GM23338 (cell line): ENCODE data around the gene ROCK1. TPM values are rescaled to one million over a fixed set of nuclear protein-coding genes. Genes with fewer than 3 reads are reported as not detected.

Experiments
- ATAC-seq: fragments of 200-7000 bp; cut with Tn5 transposase; 3 replicates; pipeline ENCODE4 v1.9.1; 2020
- DNase-seq: peaks from one replicate; pipeline ENCODE4 v3.0.0-alpha.2; 2015; ENCODE audit warnings: low spot score
- H2AFZ ChIP-seq: fragments of 200-600 bp; sonication (generic); 2 replicates; pipeline ENCODE4 v1.8.0; 2016; ENCODE audit warnings: antibody characterized with exemption, mild to moderate bottlenecking, moderate library complexity
- H3F3A ChIP-seq: fragments of 200-600 bp; sonication (generic); replicated peaks from 2 replicates; pipeline ENCODE4 v1.8.0; 2017; ENCODE audit warnings: antibody characterized with exemption, mixed run types, low read depth
- H3K27ac ChIP-seq: fragments of 200-600 bp; sonication (generic); 2 replicates; pipeline ENCODE4 v1.6.1; 2016; ENCODE audit warnings: low read depth
- H3K27me3 ChIP-seq: fragments of 200-600 bp; sonication (generic); 2 replicates; pipeline ENCODE4 v1.8.0; 2016; ENCODE audit warnings: mild to moderate bottlenecking, mixed run types, moderate library complexity; ENCODE audit not compliant: insufficient read depth
- H3K36me3 ChIP-seq: fragments of 200-600 bp; sonication (generic); 2 replicates; pipeline ENCODE4 v1.8.0; 2016; ENCODE audit warnings: mild to moderate bottlenecking; ENCODE audit not compliant: insufficient read depth
- H3K4me1 ChIP-seq: fragments of 200-600 bp; sonication (generic); 2 replicates; pipeline ENCODE4 v1.8.0; 2016; ENCODE audit warnings: mild to moderate bottlenecking, moderate library complexity; ENCODE audit not compliant: insufficient read depth
- H3K4me2 ChIP-seq: fragments of 200-600 bp; sonication (generic); 2 replicates; pipeline ENCODE4 v1.7.1; 2017; ENCODE audit warnings: mixed run types
- H3K4me3 ChIP-seq: fragments of 200-600 bp; sonication (generic); 2 replicates; pipeline ENCODE4 v1.6.1; 2016; ENCODE audit warnings: mixed run types
- H3K79me2 ChIP-seq: fragments of 200-600 bp; sonication (generic); replicated peaks from 2 replicates; pipeline ENCODE4 v1.8.0; 2017; ENCODE audit warnings: mild to moderate bottlenecking; ENCODE audit not compliant: insufficient read depth
- H3K9me2 ChIP-seq: fragments of 200-600 bp; sonication (generic); 2 replicates; pipeline ENCODE4 v1.8.0; 2017; ENCODE audit not compliant: insufficient read depth
- H4K20me1 ChIP-seq: fragments of 200-600 bp; sonication (generic); replicated peaks from 2 replicates; pipeline ENCODE4 v1.8.0; 2017; ENCODE audit warnings: mild to moderate bottlenecking; ENCODE audit not compliant: insufficient read depth
- H3K27ac Mint-ChIP-seq: 2 replicates; pipeline ENCODE4 v1.8.0; 2020; ENCODE audit warnings: inconsistent platforms, mild to moderate bottlenecking, moderate library complexity, mixed read lengths
- H3K27me3 Mint-ChIP-seq: 3 replicates; pipeline ENCODE4 v1.8.0; 2022; ENCODE audit warnings: low read depth, mild to moderate bottlenecking, moderate library complexity, mixed read lengths, inconsistent platforms; ENCODE audit not compliant: insufficient read depth, poor library complexity
- H3K36me3 Mint-ChIP-seq: 3 replicates; pipeline ENCODE4 v1.8.0; 2021; ENCODE audit warnings: low read depth, mild to moderate bottlenecking, inconsistent platforms, moderate library complexity, mixed read lengths
- H3K4me1 Mint-ChIP-seq: 3 replicates; pipeline ENCODE4 v1.8.0; 2020; ENCODE audit warnings: mild to moderate bottlenecking, inconsistent platforms, mixed read lengths
- H3K4me3 Mint-ChIP-seq: 3 replicates; pipeline ENCODE4 v1.8.0; 2021; ENCODE audit warnings: moderate library complexity, mild to moderate bottlenecking, inconsistent platforms, mixed read lengths
- H3K9me3 Mint-ChIP-seq: 3 replicates; pipeline ENCODE4 v1.8.0; 2020; ENCODE audit warnings: moderate library complexity, mild to moderate bottlenecking, inconsistent platforms, mixed read lengths
- CREB1 ChIP-seq: fragments of 250-450 bp; sonication (Bioruptor Pico); IDR thresholded peaks from 2 replicates; pipeline ENCODE4 v1.5.0; 2020; ENCODE audit warnings: low read depth, mild to moderate bottlenecking, moderate library complexity
- EZH2phosphoT487 ChIP-seq: fragments of 200-600 bp; sonication (generic); IDR thresholded peaks from one replicate; pipeline ENCODE4 v1.8.1; 2018; ENCODE audit warnings: antibody characterized with exemption; ENCODE audit not compliant: unreplicated experiment
- POLR2AphosphoS5 ChIP-seq: IDR thresholded peaks from 2 replicates; pipeline ENCODE4 v1.6.1; 2016; ENCODE audit warnings: antibody characterized with exemption, low read depth
- REST ChIP-seq: IDR thresholded peaks from one replicate; pipeline ENCODE4 v1.6.1; 2018; ENCODE audit warnings: antibody characterized with exemption; ENCODE audit not compliant: unreplicated experiment
- STAT1 ChIP-seq: IDR thresholded peaks from one replicate; pipeline ENCODE4 v1.6.1; 2016; ENCODE audit warnings: antibody characterized with exemption; ENCODE audit not compliant: unreplicated experiment
- polyA plus RNA-seq: library from polyadenylated mRNA; unstranded; fragments of >200 nt; fragmentation: Nextera tagmentation; extraction: Ambion mirVana; gene quantifications from 2 replicates; pipeline ENCODE4 v1.2.1, GENCODE V29; 2016
- total RNA-seq: library from RNA; depleted of rRNA; stranded (reverse); fragments of >200 nt; shearing (Covaris generic); gene quantifications from 2 replicates; pipeline ENCODE4 v1.2.3, GENCODE V29; 2014
- TF ChIP-seq, protein P1 (sequence below): fragments of 250-450 bp; sonication (Bioruptor Pico); IDR thresholded peaks from 2 replicates; pipeline ENCODE4 v1.5.0; 2020; ENCODE audit warnings: mild to moderate bottlenecking, moderate library complexity

ROCK1 gene
- total and polyA plus RNA-seq, 2 experiments from 2014 or later = 37.2 to 42.8 TPM

- TF ChIP-seq, protein P1, sequence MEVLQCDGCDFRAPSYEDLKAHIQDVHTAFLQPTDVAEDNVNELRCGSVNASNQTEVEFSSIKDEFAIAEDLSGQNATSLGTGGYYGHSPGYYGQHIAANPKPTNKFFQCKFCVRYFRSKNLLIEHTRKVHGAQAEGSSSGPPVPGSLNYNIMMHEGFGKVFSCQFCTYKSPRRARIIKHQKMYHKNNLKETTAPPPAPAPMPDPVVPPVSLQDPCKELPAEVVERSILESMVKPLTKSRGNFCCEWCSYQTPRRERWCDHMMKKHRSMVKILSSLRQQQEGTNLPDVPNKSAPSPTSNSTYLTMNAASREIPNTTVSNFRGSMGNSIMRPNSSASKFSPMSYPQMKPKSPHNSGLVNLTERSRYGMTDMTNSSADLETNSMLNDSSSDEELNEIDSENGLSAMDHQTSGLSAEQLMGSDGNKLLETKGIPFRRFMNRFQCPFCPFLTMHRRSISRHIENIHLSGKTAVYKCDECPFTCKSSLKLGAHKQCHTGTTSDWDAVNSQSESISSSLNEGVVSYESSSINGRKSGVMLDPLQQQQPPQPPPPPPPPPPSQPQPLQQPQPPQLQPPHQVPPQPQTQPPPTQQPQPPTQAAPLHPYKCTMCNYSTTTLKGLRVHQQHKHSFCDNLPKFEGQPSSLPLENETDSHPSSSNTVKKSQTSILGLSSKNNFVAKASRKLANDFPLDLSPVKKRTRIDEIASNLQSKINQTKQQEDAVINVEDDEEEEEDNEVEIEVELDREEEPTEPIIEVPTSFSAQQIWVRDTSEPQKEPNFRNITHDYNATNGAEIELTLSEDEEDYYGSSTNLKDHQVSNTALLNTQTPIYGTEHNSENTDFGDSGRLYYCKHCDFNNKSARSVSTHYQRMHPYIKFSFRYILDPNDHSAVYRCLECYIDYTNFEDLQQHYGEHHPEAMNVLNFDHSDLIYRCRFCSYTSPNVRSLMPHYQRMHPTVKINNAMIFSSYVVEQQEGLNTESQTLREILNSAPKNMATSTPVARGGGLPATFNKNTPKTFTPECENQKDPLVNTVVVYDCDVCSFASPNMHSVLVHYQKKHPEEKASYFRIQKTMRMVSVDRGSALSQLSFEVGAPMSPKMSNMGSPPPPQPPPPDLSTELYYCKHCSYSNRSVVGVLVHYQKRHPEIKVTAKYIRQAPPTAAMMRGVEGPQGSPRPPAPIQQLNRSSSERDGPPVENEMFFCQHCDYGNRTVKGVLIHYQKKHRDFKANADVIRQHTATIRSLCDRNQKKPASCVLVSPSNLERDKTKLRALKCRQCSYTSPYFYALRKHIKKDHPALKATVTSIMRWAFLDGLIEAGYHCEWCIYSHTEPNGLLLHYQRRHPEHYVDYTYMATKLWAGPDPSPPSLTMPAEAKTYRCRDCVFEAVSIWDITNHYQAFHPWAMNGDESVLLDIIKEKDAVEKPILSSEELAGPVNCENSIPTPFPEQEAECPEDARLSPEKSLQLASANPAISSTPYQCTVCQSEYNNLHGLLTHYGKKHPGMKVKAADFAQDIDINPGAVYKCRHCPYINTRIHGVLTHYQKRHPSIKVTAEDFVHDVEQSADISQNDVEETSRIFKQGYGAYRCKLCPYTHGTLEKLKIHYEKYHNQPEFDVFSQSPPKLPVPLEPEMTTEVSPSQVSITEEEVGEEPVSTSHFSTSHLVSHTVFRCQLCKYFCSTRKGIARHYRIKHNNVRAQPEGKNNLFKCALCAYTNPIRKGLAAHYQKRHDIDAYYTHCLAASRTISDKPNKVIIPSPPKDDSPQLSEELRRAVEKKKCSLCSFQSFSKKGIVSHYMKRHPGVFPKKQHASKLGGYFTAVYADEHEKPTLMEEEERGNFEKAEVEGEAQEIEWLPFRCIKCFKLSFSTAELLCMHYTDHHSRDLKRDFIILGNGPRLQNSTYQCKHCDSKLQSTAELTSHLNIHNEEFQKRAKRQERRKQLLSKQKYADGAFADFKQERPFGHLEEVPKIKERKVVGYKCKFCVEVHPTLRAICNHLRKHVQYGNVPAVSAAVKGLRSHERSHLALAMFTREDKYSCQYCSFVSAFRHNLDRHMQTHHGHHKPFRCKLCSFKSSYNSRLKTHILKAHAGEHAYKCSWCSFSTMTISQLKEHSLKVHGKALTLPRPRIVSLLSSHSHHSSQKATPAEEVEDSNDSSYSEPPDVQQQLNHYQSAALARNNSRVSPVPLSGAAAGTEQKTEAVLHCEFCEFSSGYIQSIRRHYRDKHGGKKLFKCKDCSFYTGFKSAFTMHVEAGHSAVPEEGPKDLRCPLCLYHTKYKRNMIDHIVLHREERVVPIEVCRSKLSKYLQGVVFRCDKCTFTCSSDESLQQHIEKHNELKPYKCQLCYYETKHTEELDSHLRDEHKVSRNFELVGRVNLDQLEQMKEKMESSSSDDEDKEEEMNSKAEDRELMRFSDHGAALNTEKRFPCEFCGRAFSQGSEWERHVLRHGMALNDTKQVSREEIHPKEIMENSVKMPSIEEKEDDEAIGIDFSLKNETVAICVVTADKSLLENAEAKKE (CRISPR knock-in tag) = no peak
- no peak for TF ChIP-seq REST
- no peak for TF ChIP-seq CREB1 (CRISPR knock-in tag)
Measured at GRCh38 chr18:21004726-21005125, 106.9 kb downstream of the ROCK1 start (continued).

- Histone ChIP-seq H3K9me2 (no peaks in the 10 kb centered on the region), H3K79me2 (peaks cover 12% of the 10 kb centered on the region), H3K27ac (no peak overlapping the region), H3K4me1 (no peaks in the 10 kb centered on the region), H3K27me3 (no peaks in the 10 kb centered on the region), H3F3A (no peaks in the 10 kb centered on the region), H3K36me3 (no peaks in the 10 kb centered on the region), H3K4me2 (no peak overlapping the region), H3K4me3 (no peak overlapping the region), H4K20me1 (no peaks in the 10 kb centered on the region; the same call in 1 of the 2 replicates), H2AFZ (no peak overlapping the region)
- Mint-ChIP-seq H3K4me1 (0 out of 3 replicates have a peak, but pooled peaks cover 3% of the 10 kb centered on the region), H3K27me3 (no peaks in the 10 kb centered on the region), H3K36me3 (peaks cover 4% of the 10 kb centered on the region; the same call in 2 of the 3 replicates), H3K27ac (peak overlapping the region; percentile 49; the same call in 1 of the 2 replicates), H3K4me3 (no peak overlapping the region), H3K9me3 (no peaks in the 10 kb centered on the region)
- ATAC-seq (no peak), DNase-seq (no peak)
- no peak for TF ChIP-seq POLR2AphosphoS5
- no peak for TF ChIP-seq STAT1
- no peak for TF ChIP-seq EZH2phosphoT487
Measured at GRCh38 chr18:21000667-21001066, 110.9 kb downstream of the ROCK1 start.
